ENCODE results near the gene MIPEP. TPM values are rescaled to one million over a fixed set of nuclear protein-coding genes. Genes with fewer than 3 reads are reported as not detected.

MIPEP gene
- polyA plus RNA-seq, 1 donor from 2014 or later = 9.1 TPM

DNA sequence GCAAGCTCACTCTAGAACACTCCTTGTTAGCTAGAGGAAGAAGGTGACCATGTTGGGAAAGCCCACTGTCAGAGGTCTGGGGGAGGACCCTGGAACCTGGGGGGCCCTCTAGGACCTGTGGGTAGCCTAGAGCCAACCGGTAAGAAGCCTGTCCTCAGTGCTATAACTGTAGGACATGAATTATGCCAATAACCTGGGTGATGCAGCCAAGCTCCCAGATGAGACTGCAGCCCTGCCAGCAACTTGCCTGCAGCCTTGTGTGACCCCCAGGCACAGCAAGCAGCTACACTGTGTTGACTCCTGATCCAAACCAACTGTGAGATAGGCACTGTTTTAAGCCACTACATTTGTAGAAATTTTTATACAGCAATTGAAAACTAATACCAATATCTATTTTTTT, 122.3 kb downstream of the MIPEP start:
- Histone ChIP-seq H3F3A (ENCODE audit: insufficient read depth, low read length, poor library complexity, severe bottlenecking) (no peaks in the 10 kb centered on the region), H3K79me2 (replicated peaks; ENCODE audit: insufficient read depth, low read length) (no peaks in the 10 kb centered on the region), H3K27ac (ENCODE audit: low read length) (no peak overlapping the region), H3K9me3 (ENCODE audit: low read length) (no peaks in the 10 kb centered on the region), H4K20me1 (ENCODE audit: insufficient read depth) (no peaks in the 10 kb centered on the region), H3K9me2 (ENCODE audit: insufficient read depth, low read length) (no peaks in the 10 kb centered on the region), H3K4me2 (ENCODE audit: low read length) (no peak overlapping the region), H2AFZ (ENCODE audit: low read depth, low read length) (no peak overlapping the region), H3K27me3 (ENCODE audit: insufficient read depth, low read depth, low read length) (no peaks in the 10 kb centered on the region), H3K4me3 (ENCODE audit: low read length) (no peak overlapping the region), H3K9ac (ENCODE audit: low read length) (no peak overlapping the region), H3K36me3 (ENCODE audit: insufficient read depth, low read length) (no peaks in the 10 kb centered on the region)
- TF ChIP-seq, protein P1, sequence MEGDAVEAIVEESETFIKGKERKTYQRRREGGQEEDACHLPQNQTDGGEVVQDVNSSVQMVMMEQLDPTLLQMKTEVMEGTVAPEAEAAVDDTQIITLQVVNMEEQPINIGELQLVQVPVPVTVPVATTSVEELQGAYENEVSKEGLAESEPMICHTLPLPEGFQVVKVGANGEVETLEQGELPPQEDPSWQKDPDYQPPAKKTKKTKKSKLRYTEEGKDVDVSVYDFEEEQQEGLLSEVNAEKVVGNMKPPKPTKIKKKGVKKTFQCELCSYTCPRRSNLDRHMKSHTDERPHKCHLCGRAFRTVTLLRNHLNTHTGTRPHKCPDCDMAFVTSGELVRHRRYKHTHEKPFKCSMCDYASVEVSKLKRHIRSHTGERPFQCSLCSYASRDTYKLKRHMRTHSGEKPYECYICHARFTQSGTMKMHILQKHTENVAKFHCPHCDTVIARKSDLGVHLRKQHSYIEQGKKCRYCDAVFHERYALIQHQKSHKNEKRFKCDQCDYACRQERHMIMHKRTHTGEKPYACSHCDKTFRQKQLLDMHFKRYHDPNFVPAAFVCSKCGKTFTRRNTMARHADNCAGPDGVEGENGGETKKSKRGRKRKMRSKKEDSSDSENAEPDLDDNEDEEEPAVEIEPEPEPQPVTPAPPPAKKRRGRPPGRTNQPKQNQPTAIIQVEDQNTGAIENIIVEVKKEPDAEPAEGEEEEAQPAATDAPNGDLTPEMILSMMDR (IDR thresholded peaks at IDR 0.05; ENCODE audit: poor library complexity, severe bottlenecking) = no peak
- TF ChIP-seq RAD21 (conservative IDR thresholded peaks at IDR 0.05) = no peak
- TF ChIP-seq TAF1 (IDR thresholded peaks at IDR 0.05; ENCODE audit: low read depth) = no peak
- no peak for TF ChIP-seq EZH2 (IDR thresholded peaks at IDR 0.05; ENCODE audit: borderline replicate concordance, insufficient read depth, low read length, poor library complexity, severe bottlenecking)
- no peak for TF ChIP-seq SMC3 (conservative IDR thresholded peaks at IDR 0.05; ENCODE audit: poor library complexity)
- no peak for TF ChIP-seq POLR2AphosphoS5 (IDR thresholded peaks at IDR 0.05)
- TF ChIP-seq, protein P2, sequence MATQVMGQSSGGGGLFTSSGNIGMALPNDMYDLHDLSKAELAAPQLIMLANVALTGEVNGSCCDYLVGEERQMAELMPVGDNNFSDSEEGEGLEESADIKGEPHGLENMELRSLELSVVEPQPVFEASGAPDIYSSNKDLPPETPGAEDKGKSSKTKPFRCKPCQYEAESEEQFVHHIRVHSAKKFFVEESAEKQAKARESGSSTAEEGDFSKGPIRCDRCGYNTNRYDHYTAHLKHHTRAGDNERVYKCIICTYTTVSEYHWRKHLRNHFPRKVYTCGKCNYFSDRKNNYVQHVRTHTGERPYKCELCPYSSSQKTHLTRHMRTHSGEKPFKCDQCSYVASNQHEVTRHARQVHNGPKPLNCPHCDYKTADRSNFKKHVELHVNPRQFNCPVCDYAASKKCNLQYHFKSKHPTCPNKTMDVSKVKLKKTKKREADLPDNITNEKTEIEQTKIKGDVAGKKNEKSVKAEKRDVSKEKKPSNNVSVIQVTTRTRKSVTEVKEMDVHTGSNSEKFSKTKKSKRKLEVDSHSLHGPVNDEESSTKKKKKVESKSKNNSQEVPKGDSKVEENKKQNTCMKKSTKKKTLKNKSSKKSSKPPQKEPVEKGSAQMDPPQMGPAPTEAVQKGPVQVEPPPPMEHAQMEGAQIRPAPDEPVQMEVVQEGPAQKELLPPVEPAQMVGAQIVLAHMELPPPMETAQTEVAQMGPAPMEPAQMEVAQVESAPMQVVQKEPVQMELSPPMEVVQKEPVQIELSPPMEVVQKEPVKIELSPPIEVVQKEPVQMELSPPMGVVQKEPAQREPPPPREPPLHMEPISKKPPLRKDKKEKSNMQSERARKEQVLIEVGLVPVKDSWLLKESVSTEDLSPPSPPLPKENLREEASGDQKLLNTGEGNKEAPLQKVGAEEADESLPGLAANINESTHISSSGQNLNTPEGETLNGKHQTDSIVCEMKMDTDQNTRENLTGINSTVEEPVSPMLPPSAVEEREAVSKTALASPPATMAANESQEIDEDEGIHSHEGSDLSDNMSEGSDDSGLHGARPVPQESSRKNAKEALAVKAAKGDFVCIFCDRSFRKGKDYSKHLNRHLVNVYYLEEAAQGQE (IDR thresholded peaks at IDR 0.05; ENCODE audit: borderline replicate concordance) = no peak
- TF ChIP-seq EP300 (conservative IDR thresholded peaks at IDR 0.05; ENCODE audit: poor library complexity, severe bottlenecking) = no peak
- TF ChIP-seq MXI1 (conservative IDR thresholded peaks at IDR 0.05; ENCODE audit: poor library complexity, severe bottlenecking) = no peak

DNA sequence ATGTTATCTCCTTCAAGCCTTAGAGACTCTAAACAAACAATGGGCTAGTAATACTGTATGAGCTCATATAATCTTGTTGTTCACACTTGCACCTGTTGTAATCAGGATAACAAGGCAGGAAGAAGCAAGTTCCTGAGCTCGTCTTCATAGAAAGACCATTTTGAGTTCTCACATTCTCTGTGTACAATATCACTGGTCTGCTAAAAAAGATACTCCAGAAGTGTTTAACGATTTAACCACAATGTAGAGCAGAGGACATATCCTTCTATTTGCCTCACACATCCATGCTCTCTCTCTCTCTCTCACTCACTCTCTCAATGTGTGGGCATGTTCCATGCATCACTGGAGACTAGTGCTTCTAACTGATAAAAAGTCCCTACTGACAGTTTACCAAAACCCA, 122.9 kb downstream of the MIPEP start:
- H3F3A ChIP-seq (ENCODE audit: insufficient read depth, low read length, poor library complexity, severe bottlenecking) = no peaks in the 10 kb centered on the region
- no peak overlapping the region for H3K4me2 ChIP-seq (ENCODE audit: low read length)
- no peaks in the 10 kb centered on the region for H4K20me1 ChIP-seq (ENCODE audit: insufficient read depth)
- H3K36me3 ChIP-seq (ENCODE audit: insufficient read depth, low read length) = no peaks in the 10 kb centered on the region
- no peak overlapping the region for H3K4me3 ChIP-seq (ENCODE audit: low read length)
- H2AFZ ChIP-seq (ENCODE audit: low read depth, low read length) = no peak overlapping the region
- no peaks in the 10 kb centered on the region for H3K27me3 ChIP-seq (ENCODE audit: insufficient read depth, low read depth, low read length)
- H3K9ac ChIP-seq (ENCODE audit: low read length) = no peak overlapping the region
- TF ChIP-seq EZH2 (IDR thresholded peaks at IDR 0.05; ENCODE audit: borderline replicate concordance, insufficient read depth, low read length, poor library complexity, severe bottlenecking) (no peak), EP300 (conservative IDR thresholded peaks at IDR 0.05; ENCODE audit: poor library complexity, severe bottlenecking) (no peak), POLR2AphosphoS5 (IDR thresholded peaks at IDR 0.05) (no peak), RAD21 (conservative IDR thresholded peaks at IDR 0.05) (no peak), SMC3 (conservative IDR thresholded peaks at IDR 0.05; ENCODE audit: poor library complexity) (no peak), MXI1 (conservative IDR thresholded peaks at IDR 0.05; ENCODE audit: poor library complexity, severe bottlenecking) (no peak), TAF1 (IDR thresholded peaks at IDR 0.05; ENCODE audit: low read depth) (no peak)
- TF ChIP-seq, protein P1 (IDR thresholded peaks at IDR 0.05; ENCODE audit: poor library complexity, severe bottlenecking) = no peak
- TF ChIP-seq, protein P2 (IDR thresholded peaks at IDR 0.05; ENCODE audit: borderline replicate concordance) = no peak
- H3K9me2 ChIP-seq (ENCODE audit: insufficient read depth, low read length) = no peaks in the 10 kb centered on the region
- H3K9me3 ChIP-seq (ENCODE audit: low read length) = no peaks in the 10 kb centered on the region
- H3K27ac ChIP-seq (ENCODE audit: low read length) = no peak overlapping the region
- no peaks in the 10 kb centered on the region for H3K79me2 ChIP-seq (replicated peaks; ENCODE audit: insufficient read depth, low read length)

All from neural cell (in vitro differentiated cells).